ENCODE results near the gene MYO7B.

MYO7B gene

GRCh38 chr2:127508631-127509034 lies 26.9 kb upstream of the MYO7B start:
- peak; percentile 93 for ATAC-seq
- TF ChIP-seq OSR1 (CRISPR knock-in tag; IDR thresholded peaks at IDR 0.05) (no peak), ISL1 (CRISPR knock-in tag; IDR thresholded peaks at IDR 0.05) (peak; percentile 60)

- no peak for ATAC-seq
- TF ChIP-seq ESRRG (CRISPR knock-in tag; IDR thresholded peaks at IDR 0.05) (no peak), ZFP30 (CRISPR knock-in tag; IDR thresholded peaks at IDR 0.05) (no peak), ISL1 (CRISPR knock-in tag; IDR thresholded peaks at IDR 0.05) (no peak), ZFP3 (CRISPR knock-in tag; IDR thresholded peaks at IDR 0.05) (no peak), TCF4 (CRISPR knock-in tag; IDR thresholded peaks at IDR 0.05; ENCODE audit: borderline replicate concordance) (no peak), SNAI2 (CRISPR knock-in tag; IDR thresholded peaks at IDR 0.05) (no peak), POU6F1 (CRISPR knock-in tag; IDR thresholded peaks at IDR 0.05; ENCODE audit: borderline replicate concordance, low read depth) (no peak), CSDC2 (CRISPR knock-in tag; IDR thresholded peaks at IDR 0.05) (no peak), RARB (CRISPR knock-in tag; IDR thresholded peaks at IDR 0.05) (no peak), ZNF70 (CRISPR knock-in tag; IDR thresholded peaks at IDR 0.05) (no peak), ZNF8 (CRISPR knock-in tag; IDR thresholded peaks at IDR 0.05) (no peak)
- TF ChIP-seq, protein P1, sequence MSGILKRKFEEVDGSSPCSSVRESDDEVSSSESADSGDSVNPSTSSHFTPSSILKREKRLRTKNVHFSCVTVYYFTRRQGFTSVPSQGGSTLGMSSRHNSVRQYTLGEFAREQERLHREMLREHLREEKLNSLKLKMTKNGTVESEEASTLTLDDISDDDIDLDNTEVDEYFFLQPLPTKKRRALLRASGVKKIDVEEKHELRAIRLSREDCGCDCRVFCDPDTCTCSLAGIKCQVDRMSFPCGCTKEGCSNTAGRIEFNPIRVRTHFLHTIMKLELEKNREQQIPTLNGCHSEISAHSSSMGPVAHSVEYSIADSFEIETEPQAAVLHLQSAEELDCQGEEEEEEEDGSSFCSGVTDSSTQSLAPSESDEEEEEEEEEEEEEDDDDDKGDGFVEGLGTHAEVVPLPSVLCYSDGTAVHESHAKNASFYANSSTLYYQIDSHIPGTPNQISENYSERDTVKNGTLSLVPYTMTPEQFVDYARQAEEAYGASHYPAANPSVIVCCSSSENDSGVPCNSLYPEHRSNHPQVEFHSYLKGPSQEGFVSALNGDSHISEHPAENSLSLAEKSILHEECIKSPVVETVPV (CRISPR knock-in tag; IDR thresholded peaks at IDR 0.05) = no peak
- TF ChIP-seq, protein P2, sequence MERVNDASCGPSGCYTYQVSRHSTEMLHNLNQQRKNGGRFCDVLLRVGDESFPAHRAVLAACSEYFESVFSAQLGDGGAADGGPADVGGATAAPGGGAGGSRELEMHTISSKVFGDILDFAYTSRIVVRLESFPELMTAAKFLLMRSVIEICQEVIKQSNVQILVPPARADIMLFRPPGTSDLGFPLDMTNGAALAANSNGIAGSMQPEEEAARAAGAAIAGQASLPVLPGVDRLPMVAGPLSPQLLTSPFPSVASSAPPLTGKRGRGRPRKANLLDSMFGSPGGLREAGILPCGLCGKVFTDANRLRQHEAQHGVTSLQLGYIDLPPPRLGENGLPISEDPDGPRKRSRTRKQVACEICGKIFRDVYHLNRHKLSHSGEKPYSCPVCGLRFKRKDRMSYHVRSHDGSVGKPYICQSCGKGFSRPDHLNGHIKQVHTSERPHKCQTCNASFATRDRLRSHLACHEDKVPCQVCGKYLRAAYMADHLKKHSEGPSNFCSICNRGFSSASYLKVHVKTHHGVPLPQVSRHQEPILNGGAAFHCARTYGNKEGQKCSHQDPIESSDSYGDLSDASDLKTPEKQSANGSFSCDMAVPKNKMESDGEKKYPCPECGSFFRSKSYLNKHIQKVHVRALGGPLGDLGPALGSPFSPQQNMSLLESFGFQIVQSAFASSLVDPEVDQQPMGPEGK (CRISPR knock-in tag; IDR thresholded peaks at IDR 0.05; ENCODE audit: borderline replicate concordance) = no peak
- TF ChIP-seq, protein P3, sequence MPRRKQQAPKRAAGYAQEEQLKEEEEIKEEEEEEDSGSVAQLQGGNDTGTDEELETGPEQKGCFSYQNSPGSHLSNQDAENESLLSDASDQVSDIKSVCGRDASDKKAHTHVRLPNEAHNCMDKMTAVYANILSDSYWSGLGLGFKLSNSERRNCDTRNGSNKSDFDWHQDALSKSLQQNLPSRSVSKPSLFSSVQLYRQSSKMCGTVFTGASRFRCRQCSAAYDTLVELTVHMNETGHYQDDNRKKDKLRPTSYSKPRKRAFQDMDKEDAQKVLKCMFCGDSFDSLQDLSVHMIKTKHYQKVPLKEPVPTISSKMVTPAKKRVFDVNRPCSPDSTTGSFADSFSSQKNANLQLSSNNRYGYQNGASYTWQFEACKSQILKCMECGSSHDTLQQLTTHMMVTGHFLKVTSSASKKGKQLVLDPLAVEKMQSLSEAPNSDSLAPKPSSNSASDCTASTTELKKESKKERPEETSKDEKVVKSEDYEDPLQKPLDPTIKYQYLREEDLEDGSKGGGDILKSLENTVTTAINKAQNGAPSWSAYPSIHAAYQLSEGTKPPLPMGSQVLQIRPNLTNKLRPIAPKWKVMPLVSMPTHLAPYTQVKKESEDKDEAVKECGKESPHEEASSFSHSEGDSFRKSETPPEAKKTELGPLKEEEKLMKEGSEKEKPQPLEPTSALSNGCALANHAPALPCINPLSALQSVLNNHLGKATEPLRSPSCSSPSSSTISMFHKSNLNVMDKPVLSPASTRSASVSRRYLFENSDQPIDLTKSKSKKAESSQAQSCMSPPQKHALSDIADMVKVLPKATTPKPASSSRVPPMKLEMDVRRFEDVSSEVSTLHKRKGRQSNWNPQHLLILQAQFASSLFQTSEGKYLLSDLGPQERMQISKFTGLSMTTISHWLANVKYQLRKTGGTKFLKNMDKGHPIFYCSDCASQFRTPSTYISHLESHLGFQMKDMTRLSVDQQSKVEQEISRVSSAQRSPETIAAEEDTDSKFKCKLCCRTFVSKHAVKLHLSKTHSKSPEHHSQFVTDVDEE (CRISPR knock-in tag; IDR thresholded peaks at IDR 0.05) = no peak
These were observed 25.4 kb upstream of the MYO7B start for GRCh38 chr2:127510073-127510472.

DNA sequence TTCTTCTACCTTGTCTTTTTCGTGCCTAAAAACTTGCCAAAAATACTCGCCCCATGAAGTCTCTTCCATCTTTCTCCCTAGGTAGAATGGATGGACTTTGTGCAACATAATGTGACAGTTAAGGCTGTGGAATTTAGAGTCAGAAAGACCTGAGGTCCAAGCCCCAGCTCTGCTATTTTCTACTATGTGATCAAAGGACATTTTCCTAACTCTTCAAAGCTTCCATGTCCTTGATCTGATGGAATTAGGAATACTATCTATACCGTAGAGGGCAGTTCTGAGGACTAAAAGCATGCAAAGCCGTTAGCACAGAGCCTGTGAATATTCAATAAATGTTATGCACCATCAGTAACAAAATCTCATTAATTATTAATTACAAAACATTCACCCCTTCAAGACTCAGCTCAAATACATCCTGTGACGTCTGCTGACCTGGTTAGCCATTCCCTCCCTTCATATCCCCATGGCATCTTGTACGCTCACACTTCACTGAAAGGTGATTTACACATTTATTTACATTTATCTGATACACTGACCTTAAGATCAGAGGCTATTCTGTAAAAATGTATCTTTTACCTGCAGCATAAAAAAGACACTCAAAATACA lies 24.3 kb upstream of the MYO7B start:
- TF ChIP-seq, protein P1 (CRISPR knock-in tag; IDR thresholded peaks at IDR 0.05) = no peak
- TF ChIP-seq, protein P2 (CRISPR knock-in tag; IDR thresholded peaks at IDR 0.05; ENCODE audit: borderline replicate concordance) = no peak
- no peak for TF ChIP-seq ZFP30 (CRISPR knock-in tag; IDR thresholded peaks at IDR 0.05)
- TF ChIP-seq RARB (CRISPR knock-in tag; IDR thresholded peaks at IDR 0.05) = no peak
- TF ChIP-seq OSR1 (CRISPR knock-in tag; IDR thresholded peaks at IDR 0.05) = no peak
- no peak for TF ChIP-seq CSDC2 (CRISPR knock-in tag; IDR thresholded peaks at IDR 0.05)
- TF ChIP-seq, protein P4, sequence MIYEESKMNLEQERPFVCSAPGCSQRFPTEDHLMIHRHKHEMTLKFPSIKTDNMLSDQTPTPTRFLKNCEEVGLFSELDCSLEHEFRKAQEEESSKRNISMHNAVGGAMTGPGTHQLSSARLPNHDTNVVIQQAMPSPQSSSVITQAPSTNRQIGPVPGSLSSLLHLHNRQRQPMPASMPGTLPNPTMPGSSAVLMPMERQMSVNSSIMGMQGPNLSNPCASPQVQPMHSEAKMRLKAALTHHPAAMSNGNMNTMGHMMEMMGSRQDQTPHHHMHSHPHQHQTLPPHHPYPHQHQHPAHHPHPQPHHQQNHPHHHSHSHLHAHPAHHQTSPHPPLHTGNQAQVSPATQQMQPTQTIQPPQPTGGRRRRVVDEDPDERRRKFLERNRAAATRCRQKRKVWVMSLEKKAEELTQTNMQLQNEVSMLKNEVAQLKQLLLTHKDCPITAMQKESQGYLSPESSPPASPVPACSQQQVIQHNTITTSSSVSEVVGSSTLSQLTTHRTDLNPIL (CRISPR knock-in tag; IDR thresholded peaks at IDR 0.05; ENCODE audit: low read depth) = no peak
- TF ChIP-seq GLIS3 (CRISPR knock-in tag; IDR thresholded peaks at IDR 0.05) = no peak
- no peak for TF ChIP-seq SNAI2 (CRISPR knock-in tag; IDR thresholded peaks at IDR 0.05)
- TF ChIP-seq PPARA (CRISPR knock-in tag; IDR thresholded peaks at IDR 0.05; ENCODE audit: borderline replicate concordance) = no peak
- no peak for TF ChIP-seq ZNF8 (CRISPR knock-in tag; IDR thresholded peaks at IDR 0.05)
- no peak for TF ChIP-seq ZNF565 (CRISPR knock-in tag; conservative IDR thresholded peaks at IDR 0.05; ENCODE audit: low read depth)
- TF ChIP-seq, protein P3 (CRISPR knock-in tag; IDR thresholded peaks at IDR 0.05) = no peak
- TF ChIP-seq ZC3H10 (CRISPR knock-in tag; IDR thresholded peaks at IDR 0.05) = no peak
- TF ChIP-seq ZFP3 (CRISPR knock-in tag; IDR thresholded peaks at IDR 0.05) = no peak
- no peak for TF ChIP-seq ZNF70 (CRISPR knock-in tag; IDR thresholded peaks at IDR 0.05)
- no peak for TF ChIP-seq BACH2 (CRISPR knock-in tag; IDR thresholded peaks at IDR 0.05; ENCODE audit: borderline replicate concordance)
- TF ChIP-seq TCF4 (CRISPR knock-in tag; IDR thresholded peaks at IDR 0.05; ENCODE audit: borderline replicate concordance) = no peak
- ATAC-seq = no peak

Measured in SK-N-SH treated with all-trans-retinoic acid at 6 μM for 48 hours (cell line).